ENCODE measurements around the gene NLGN2. TPM values are rescaled to one million over a fixed set of nuclear protein-coding genes. Genes with fewer than 3 reads are reported as not detected.

NLGN2 gene
- total RNA-seq, 1 donor from 2014 or later = 9.3 TPM

- Histone ChIP-seq H3K27me3 (ENCODE audit: low read depth) (no peaks in the 10 kb centered on the region), H3K9me3 (replicated peaks) (no peaks in the 10 kb centered on the region), H3K4me3 (no peak overlapping the region), H3K27ac (replicated peaks) (no peak overlapping the region), H3K4me1 (peaks cover 26% of the 10 kb centered on the region), H3K36me3 (no peaks in the 10 kb centered on the region)
- no peak for TF ChIP-seq CTCF (IDR thresholded peaks at IDR 0.05; ENCODE audit: borderline replicate concordance)
- intact Hi-C loops (cut with micrococcal nuclease) = no loop called here
- DNase-seq = no peak
These were observed 563 bp upstream of the NLGN2 start for GRCh38 chr17:7407082-7407481.

- no peak for DNase-seq
- Histone ChIP-seq H3K27ac (replicated peaks) (no peak overlapping the region), H3K27me3 (ENCODE audit: low read depth) (no peaks in the 10 kb centered on the region), H3K36me3 (no peaks in the 10 kb centered on the region), H3K4me1 (peaks cover 14% of the 10 kb centered on the region), H3K9me3 (replicated peaks) (no peaks in the 10 kb centered on the region), H3K4me3 (no peak overlapping the region)
- intact Hi-C loops (cut with micrococcal nuclease) = no loop called here
- no peak for TF ChIP-seq CTCF (IDR thresholded peaks at IDR 0.05; ENCODE audit: borderline replicate concordance)
These were observed 645 bp downstream of the NLGN2 start for GRCh38 chr17:7408252-7408727.

- H3K27ac ChIP-seq (replicated peaks) = no peak overlapping the region
- H3K4me3 ChIP-seq = no peak overlapping the region
- no peak for TF ChIP-seq CTCF (IDR thresholded peaks at IDR 0.05; ENCODE audit: borderline replicate concordance)
- no peaks in the 10 kb centered on the region for H3K9me3 ChIP-seq (replicated peaks)
- peaks cover 11% of the 10 kb centered on the region for H3K4me1 ChIP-seq
- DNase-seq = no peak
- no peaks in the 10 kb centered on the region for H3K36me3 ChIP-seq
- intact Hi-C loops (cut with micrococcal nuclease) = no loop called here
- H3K27me3 ChIP-seq (ENCODE audit: low read depth) = no peaks in the 10 kb centered on the region
These were observed 1.2 kb downstream of the NLGN2 start for GRCh38 chr17:7408863-7409262.

- DNase-seq = no peak
- H3K4me1 ChIP-seq = peaks cover 11% of the 10 kb centered on the region
- no peak overlapping the region for H3K4me3 ChIP-seq
- H3K27me3 ChIP-seq (ENCODE audit: low read depth) = no peaks in the 10 kb centered on the region
- no peak for TF ChIP-seq CTCF (IDR thresholded peaks at IDR 0.05; ENCODE audit: borderline replicate concordance)
- H3K9me3 ChIP-seq (replicated peaks) = no peaks in the 10 kb centered on the region
- H3K36me3 ChIP-seq = no peaks in the 10 kb centered on the region
- H3K27ac ChIP-seq (replicated peaks) = no peak overlapping the region
- intact Hi-C loops (cut with micrococcal nuclease) = no loop called here
These were observed 2.1 kb downstream of the NLGN2 start for GRCh38 chr17:7409716-7410115.

GRCh38 chr17:7410634-7411426 lies 3.2 kb downstream of the NLGN2 start:
- DNase-seq = no peak
- Histone ChIP-seq H3K4me3 (no peak overlapping the region), H3K27me3 (ENCODE audit: low read depth) (no peaks in the 10 kb centered on the region), H3K9me3 (replicated peaks) (no peaks in the 10 kb centered on the region), H3K27ac (replicated peaks) (no peak overlapping the region), H3K4me1 (no peaks in the 10 kb centered on the region), H3K36me3 (no peaks in the 10 kb centered on the region)
- no peak for TF ChIP-seq CTCF (IDR thresholded peaks at IDR 0.05; ENCODE audit: borderline replicate concordance)
- intact Hi-C loops (cut with micrococcal nuclease) = no loop called here

All from left ventricle myocardium inferior (tissue), 1 donor.